ENCODE data around the gene CD40LG. TPM values are rescaled to one million over a fixed set of nuclear protein-coding genes. Genes with fewer than 3 reads are reported as not detected.

CD40LG gene
- total and polyA plus RNA-seq, 2 donors (not counting 3 experiments of a cell fraction or from before 2014, with no cell fraction given) = not detected

DNA sequence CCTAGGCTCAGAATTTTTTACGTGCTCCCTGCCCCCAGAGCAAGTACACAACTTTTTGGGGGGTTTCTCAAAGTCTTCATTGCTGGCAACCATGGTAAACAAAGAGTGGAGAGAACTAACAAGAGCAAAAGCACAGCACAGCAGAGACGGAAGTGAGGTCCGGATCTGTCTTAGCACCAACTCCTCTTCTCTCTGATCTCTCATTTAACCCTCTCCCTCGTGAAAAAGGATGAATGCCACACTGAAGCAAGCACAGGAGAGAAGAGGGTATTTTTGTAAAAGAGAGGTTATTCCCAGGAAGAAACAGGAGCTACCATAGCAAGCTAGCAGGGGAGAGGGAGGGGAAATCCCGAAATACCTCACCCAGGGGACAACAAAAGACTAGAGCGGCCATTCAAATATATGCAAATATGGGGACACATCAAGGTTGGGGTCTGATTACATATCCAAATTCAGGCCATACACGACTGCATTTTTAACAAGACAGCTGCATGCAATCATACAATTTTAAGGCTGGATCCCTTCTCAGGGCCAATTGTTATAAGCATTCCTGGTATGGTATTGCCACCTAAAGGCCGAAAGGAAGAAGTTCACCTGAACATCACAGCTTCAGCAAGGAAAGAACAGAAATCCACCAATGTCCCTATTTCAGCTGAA is 46.6 kb downstream of the CD40LG start:
- POLR2A ChIA-PET = no interaction called here

DNA sequence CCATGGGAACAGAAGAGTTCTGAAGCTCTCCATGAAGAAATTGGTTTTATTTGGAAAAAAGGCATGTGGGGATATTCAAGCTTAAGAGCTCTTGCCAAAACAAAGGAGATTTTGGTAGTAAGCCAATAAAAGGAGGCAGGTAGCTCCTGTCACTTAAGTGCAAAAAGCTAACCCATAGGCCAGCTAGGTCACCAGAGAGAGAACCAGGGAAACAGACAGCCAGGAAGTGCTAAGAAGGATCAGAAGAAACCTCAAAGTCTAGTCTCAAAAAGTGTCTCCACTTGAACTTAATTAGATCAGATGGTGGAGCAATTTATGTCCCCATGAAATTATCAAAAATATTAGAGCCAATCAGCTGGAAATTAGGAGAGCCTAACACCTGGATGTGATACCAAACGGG is 49.2 kb downstream of the CD40LG start:
- CTCF ChIA-PET = interaction anchor here (1.2 to 5.4 kb wide), 3 partner anchors 11 to 765 kb away, joined by 3 to 25 read pairs (median 4); no protein-coding TSS in a partner anchor

More for the DNA sequence above, 46.6 kb downstream of the CD40LG start:
- Histone ChIP-seq H3K79me2 (ENCODE audit: control insufficient read depth, insufficient read depth, low read length) (no peaks in the 10 kb centered on the region), H3K4me1 (ENCODE audit: control insufficient read depth, extremely low read depth, insufficient read depth, low read length) (no peaks in the 10 kb centered on the region), H3K4me2 (ENCODE audit: insufficient read depth, low read length) (no peak overlapping the region), H3K9ac (replicated peaks; ENCODE audit: extremely low read depth, insufficient read depth, low read length) (no peak overlapping the region), H3K27me3 (ENCODE audit: control insufficient read depth in 2 of 2, insufficient read depth in 2 of 2, low read length in 2 of 2) (no peaks in the 10 kb centered on the region), H3K36me3 (ENCODE audit: control insufficient read depth in 2 of 2, extremely low read depth in 1 of 2, insufficient read depth in 2 of 2, low read length in 2 of 2) (no peaks in the 10 kb centered on the region), H3K27ac (ENCODE audit: insufficient read depth, low read depth, low read length) (no peak overlapping the region), H3K4me3 (replicated peaks in 1 of 3; ENCODE audit: insufficient read depth in 1 of 3, low read depth in 1 of 3, low read length in 3 of 3) (no peak overlapping the region), H3K9me3 (replicated peaks; ENCODE audit: control insufficient read depth, insufficient read depth, low read length) (no peaks in the 10 kb centered on the region), H4K20me1 (replicated peaks; ENCODE audit: control insufficient read depth, extremely low read depth, insufficient read depth, low read length) (no peaks in the 10 kb centered on the region), H3K9me1 (replicated peaks; ENCODE audit: control insufficient read depth, extremely low read depth, insufficient read depth, low read length) (no peaks in the 10 kb centered on the region), H2AFZ (ENCODE audit: low read depth, low read length) (no peak overlapping the region)
- CTCF ChIA-PET = interaction anchor here (0.8 to 5.4 kb wide), 9 partner anchors 11 to 1231 kb away, joined by 3 to 25 read pairs (median 4); no protein-coding TSS in a partner anchor
- intact Hi-C loops (cut with micrococcal nuclease) (loop anchor here (5.0 kb wide), 2 partner anchors 87 to 197 kb away; partner anchors contain the start of gene HTATSF1), dilution Hi-C loops (cut with MboI; ENCODE audit: extremely low pct_ligation_motif_present, low sequenced_read_pairs) (no loop called here)
- peak; percentile 19 for DNase-seq (ENCODE audit: low read depth, low spot score)
- TF ChIP-seq, protein P1, sequence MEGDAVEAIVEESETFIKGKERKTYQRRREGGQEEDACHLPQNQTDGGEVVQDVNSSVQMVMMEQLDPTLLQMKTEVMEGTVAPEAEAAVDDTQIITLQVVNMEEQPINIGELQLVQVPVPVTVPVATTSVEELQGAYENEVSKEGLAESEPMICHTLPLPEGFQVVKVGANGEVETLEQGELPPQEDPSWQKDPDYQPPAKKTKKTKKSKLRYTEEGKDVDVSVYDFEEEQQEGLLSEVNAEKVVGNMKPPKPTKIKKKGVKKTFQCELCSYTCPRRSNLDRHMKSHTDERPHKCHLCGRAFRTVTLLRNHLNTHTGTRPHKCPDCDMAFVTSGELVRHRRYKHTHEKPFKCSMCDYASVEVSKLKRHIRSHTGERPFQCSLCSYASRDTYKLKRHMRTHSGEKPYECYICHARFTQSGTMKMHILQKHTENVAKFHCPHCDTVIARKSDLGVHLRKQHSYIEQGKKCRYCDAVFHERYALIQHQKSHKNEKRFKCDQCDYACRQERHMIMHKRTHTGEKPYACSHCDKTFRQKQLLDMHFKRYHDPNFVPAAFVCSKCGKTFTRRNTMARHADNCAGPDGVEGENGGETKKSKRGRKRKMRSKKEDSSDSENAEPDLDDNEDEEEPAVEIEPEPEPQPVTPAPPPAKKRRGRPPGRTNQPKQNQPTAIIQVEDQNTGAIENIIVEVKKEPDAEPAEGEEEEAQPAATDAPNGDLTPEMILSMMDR (IDR thresholded peaks at IDR 0.05; ENCODE audit: extremely low read depth in 1 of 2, insufficient read depth in 1 of 2, low read depth in 1 of 2, low read length in 2 of 2) = peak; percentile 32 to 33
- TF ChIP-seq POLR2AphosphoS5 (IDR thresholded peaks at IDR 0.05; ENCODE audit: insufficient read depth, low read depth, low read length) = no peak
- no TSS peak for BruUV-seq (replicated peaks)
- FAIRE-seq = peak; percentile 65

More for the DNA sequence above, 49.2 kb downstream of the CD40LG start:
- dilution Hi-C loops (cut with MboI; ENCODE audit: extremely low pct_ligation_motif_present, low sequenced_read_pairs) (no loop called here), intact Hi-C loops (cut with micrococcal nuclease) (loop anchor here (5.0 kb wide), 2 partner anchors 90 to 200 kb away; partner anchors contain the start of gene HTATSF1)
- no peaks in the 10 kb centered on the region for H3K4me1 ChIP-seq (ENCODE audit: control insufficient read depth, extremely low read depth, insufficient read depth, low read length)
- DNase-seq (ENCODE audit: low read depth, low spot score) (no peak), FAIRE-seq (no peak)
- H3K27ac ChIP-seq (ENCODE audit: insufficient read depth, low read depth, low read length) = no peak overlapping the region
- no peaks in the 10 kb centered on the region for H3K27me3 ChIP-seq (ENCODE audit: control insufficient read depth in 2 of 2, insufficient read depth in 2 of 2, low read length in 2 of 2)
- POLR2A ChIA-PET = no interaction called here
- H3K4me3 ChIP-seq (replicated peaks in 1 of 3; ENCODE audit: insufficient read depth in 1 of 3, low read depth in 1 of 3, low read length in 3 of 3) = no peak overlapping the region
- H3K9me3 ChIP-seq (replicated peaks; ENCODE audit: control insufficient read depth, insufficient read depth, low read length) = no peaks in the 10 kb centered on the region
- H3K36me3 ChIP-seq (ENCODE audit: control insufficient read depth in 2 of 2, extremely low read depth in 1 of 2, insufficient read depth in 2 of 2, low read length in 2 of 2) = no peaks in the 10 kb centered on the region
- H3K9me1 ChIP-seq (replicated peaks; ENCODE audit: control insufficient read depth, extremely low read depth, insufficient read depth, low read length) = no peaks in the 10 kb centered on the region
- no peak overlapping the region for H2AFZ ChIP-seq (ENCODE audit: low read depth, low read length)
- no TSS peak for BruUV-seq (replicated peaks)
- no peaks in the 10 kb centered on the region for H4K20me1 ChIP-seq (replicated peaks; ENCODE audit: control insufficient read depth, extremely low read depth, insufficient read depth, low read length)
- no peaks in the 10 kb centered on the region for H3K79me2 ChIP-seq (ENCODE audit: control insufficient read depth, insufficient read depth, low read length)
- H3K9ac ChIP-seq (replicated peaks; ENCODE audit: extremely low read depth, insufficient read depth, low read length) = no peak overlapping the region
- no peak for TF ChIP-seq FOS (IDR thresholded peaks at IDR 0.05; ENCODE audit: borderline replicate concordance, insufficient read depth, low read length)
- no peak for TF ChIP-seq POLR2A (IDR thresholded peaks at IDR 0.05; ENCODE audit: low read depth, low read length)
- TF ChIP-seq, protein P1 (IDR thresholded peaks at IDR 0.05; ENCODE audit: extremely low read depth in 1 of 2, insufficient read depth in 1 of 2, low read depth in 1 of 2, low read length in 2 of 2) = no peak
- no peak for TF ChIP-seq JUN (IDR thresholded peaks at IDR 0.05; ENCODE audit: borderline replicate concordance, insufficient read depth, insufficient read length, low read depth)
- no peak overlapping the region for H3K4me2 ChIP-seq (ENCODE audit: insufficient read depth, low read length)

Measured in endothelial cell of umbilical vein (primary cell).